ENCODE measurements around the gene RAI2. TPM values are rescaled to one million over a fixed set of nuclear protein-coding genes. Genes with fewer than 3 reads are reported as not detected.

The RAI2 gene
- total RNA-seq, 1 donor from 2014 or later, result not detected

DNA sequence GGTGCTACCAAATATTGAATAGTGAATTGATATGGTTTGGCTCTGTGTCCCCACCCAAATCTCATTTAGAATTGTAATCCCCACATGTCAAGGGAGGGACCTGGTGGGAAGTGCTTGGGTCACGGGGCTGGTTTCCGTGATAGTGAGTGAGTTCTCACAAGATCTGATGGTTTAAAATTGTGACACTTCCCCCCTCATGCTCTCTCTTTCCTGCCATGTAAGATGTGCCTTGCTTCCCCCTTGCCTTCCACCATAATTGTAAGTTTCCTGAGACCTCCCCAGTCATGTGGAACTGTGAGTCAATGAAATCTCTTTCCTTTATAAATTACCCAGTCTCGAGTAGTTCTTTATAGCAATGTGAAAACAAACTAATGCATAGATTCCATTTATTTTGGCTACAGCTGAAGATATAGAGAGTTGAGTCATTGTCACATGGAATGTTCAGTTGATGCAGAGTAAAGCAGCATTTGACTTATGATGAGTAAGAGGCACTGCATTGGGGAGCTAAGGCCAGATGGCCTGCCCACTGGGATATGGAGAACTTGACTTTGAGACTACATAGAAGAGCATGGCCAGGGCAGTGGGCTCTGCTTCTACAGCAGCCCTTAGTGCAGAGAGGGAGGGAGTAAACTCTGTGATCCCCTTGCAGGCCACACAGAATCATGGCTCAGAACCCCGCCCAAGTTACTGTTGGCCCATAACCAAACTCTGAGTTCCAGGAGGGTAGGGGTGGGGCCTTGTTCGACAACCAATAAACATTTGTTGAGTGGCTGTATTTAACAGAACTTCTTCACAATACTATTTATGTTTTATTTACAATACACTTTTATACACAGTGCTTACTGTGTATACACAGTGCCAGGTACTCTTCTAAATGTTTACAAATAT lies 34.2 kb downstream of the RAI2 start:
- Histone ChIP-seq H2AFZ (replicated peaks) (no peak overlapping the region), H3K36me3 (no peaks in the 10 kb centered on the region), H3K4me2 (no peak overlapping the region), H3K27me3 (no peaks in the 10 kb centered on the region), H3K4me1 (no peaks in the 10 kb centered on the region), H3F3A (ENCODE audit: low read depth) (no peaks in the 10 kb centered on the region), H3K4me3 (no peak overlapping the region), H3K79me2 (ENCODE audit: low read depth) (no peaks in the 10 kb centered on the region), H3K9ac (no peak overlapping the region), H4K20me1 (ENCODE audit: low read depth) (no peaks in the 10 kb centered on the region), H3K27ac (no peak overlapping the region), H3K9me3 (ENCODE audit: low read depth) (no peaks in the 10 kb centered on the region)
- H3K9me3 Mint-ChIP-seq, result peaks cover 14% of the 10 kb centered on the region
- no peak for DNase-seq (ENCODE audit: low spot score)
- peaks cover 7% of the 10 kb centered on the region for H3K27me3 Mint-ChIP-seq (ENCODE audit: insufficient read depth, low read depth)
- TF ChIP-seq, protein P1, sequence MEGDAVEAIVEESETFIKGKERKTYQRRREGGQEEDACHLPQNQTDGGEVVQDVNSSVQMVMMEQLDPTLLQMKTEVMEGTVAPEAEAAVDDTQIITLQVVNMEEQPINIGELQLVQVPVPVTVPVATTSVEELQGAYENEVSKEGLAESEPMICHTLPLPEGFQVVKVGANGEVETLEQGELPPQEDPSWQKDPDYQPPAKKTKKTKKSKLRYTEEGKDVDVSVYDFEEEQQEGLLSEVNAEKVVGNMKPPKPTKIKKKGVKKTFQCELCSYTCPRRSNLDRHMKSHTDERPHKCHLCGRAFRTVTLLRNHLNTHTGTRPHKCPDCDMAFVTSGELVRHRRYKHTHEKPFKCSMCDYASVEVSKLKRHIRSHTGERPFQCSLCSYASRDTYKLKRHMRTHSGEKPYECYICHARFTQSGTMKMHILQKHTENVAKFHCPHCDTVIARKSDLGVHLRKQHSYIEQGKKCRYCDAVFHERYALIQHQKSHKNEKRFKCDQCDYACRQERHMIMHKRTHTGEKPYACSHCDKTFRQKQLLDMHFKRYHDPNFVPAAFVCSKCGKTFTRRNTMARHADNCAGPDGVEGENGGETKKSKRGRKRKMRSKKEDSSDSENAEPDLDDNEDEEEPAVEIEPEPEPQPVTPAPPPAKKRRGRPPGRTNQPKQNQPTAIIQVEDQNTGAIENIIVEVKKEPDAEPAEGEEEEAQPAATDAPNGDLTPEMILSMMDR (IDR thresholded peaks at IDR 0.05), result no peak
- TF ChIP-seq EZH2phosphoT487 (IDR thresholded peaks at IDR 0.05), result no peak
- no peak for TF ChIP-seq EZH2 (IDR thresholded peaks at IDR 0.05)
- H3K4me3 Mint-ChIP-seq, result no peak overlapping the region
- H3K36me3 Mint-ChIP-seq, result no peaks in the 10 kb centered on the region
- H3K27ac Mint-ChIP-seq, result no peak overlapping the region
- H3K4me1 Mint-ChIP-seq, result peaks cover 25% of the 10 kb centered on the region

DNA sequence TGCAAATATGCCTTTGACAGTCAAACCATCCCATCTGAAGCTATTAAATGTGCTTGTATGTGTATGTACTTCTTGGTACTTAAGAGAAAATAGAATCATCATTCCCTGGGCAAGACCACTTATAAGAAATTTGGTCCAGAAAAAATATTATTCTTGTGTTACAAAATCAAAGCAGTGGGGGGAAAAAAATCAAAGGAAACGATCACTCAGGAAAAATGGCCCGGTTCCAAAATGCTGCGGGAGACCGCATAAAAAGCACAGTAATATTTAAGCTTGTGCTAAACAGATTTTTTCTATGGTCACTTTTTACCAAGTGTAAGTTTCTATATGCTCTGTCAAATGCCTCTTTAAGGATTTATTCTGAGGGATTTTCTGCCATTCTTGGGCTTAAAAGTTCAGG lies 36.1 kb downstream of the RAI2 start:
- Histone ChIP-seq H3K27ac (no peak overlapping the region), H2AFZ (replicated peaks) (no peak overlapping the region), H3K4me1 (no peaks in the 10 kb centered on the region), H3F3A (ENCODE audit: low read depth) (no peaks in the 10 kb centered on the region), H3K79me2 (ENCODE audit: low read depth) (no peaks in the 10 kb centered on the region), H3K4me3 (no peak overlapping the region), H3K36me3 (no peaks in the 10 kb centered on the region), H3K4me2 (no peak overlapping the region), H3K9me3 (ENCODE audit: low read depth) (no peaks in the 10 kb centered on the region), H3K9ac (no peak overlapping the region), H3K27me3 (no peaks in the 10 kb centered on the region), H4K20me1 (ENCODE audit: low read depth) (no peaks in the 10 kb centered on the region)
- no peak for DNase-seq (ENCODE audit: low spot score)
- peaks cover 7% of the 10 kb centered on the region for H3K27me3 Mint-ChIP-seq (ENCODE audit: insufficient read depth, low read depth)
- H3K4me3 Mint-ChIP-seq, result no peak overlapping the region
- TF ChIP-seq, protein P1 (IDR thresholded peaks at IDR 0.05), result no peak
- no peak overlapping the region for H3K27ac Mint-ChIP-seq
- H3K9me3 Mint-ChIP-seq, result peaks cover 14% of the 10 kb centered on the region
- no peaks in the 10 kb centered on the region for H3K36me3 Mint-ChIP-seq
- peaks cover 35% of the 10 kb centered on the region for H3K4me1 Mint-ChIP-seq

GRCh38 chrX:17822351-17822750 lies 38.7 kb downstream of the RAI2 start:
- no peaks in the 10 kb centered on the region for H3K4me1 ChIP-seq
- no peaks in the 10 kb centered on the region for H3K36me3 ChIP-seq
- TF ChIP-seq EZH2 (IDR thresholded peaks at IDR 0.05), result no peak
- TF ChIP-seq EZH2phosphoT487 (IDR thresholded peaks at IDR 0.05), result no peak
- TF ChIP-seq, protein P1 (IDR thresholded peaks at IDR 0.05), result no peak
- DNase-seq (ENCODE audit: low spot score), result no peak
- no peaks in the 10 kb centered on the region for H3K79me2 ChIP-seq (ENCODE audit: low read depth)
- H3F3A ChIP-seq (ENCODE audit: low read depth), result no peaks in the 10 kb centered on the region
- Mint-ChIP-seq H3K4me1 (peaks cover 37% of the 10 kb centered on the region), H3K9me3 (peaks cover 13% of the 10 kb centered on the region), H3K27ac (no peak overlapping the region), H3K36me3 (no peaks in the 10 kb centered on the region), H3K27me3 (ENCODE audit: insufficient read depth, low read depth) (peaks cover 4% of the 10 kb centered on the region), H3K4me3 (no peak overlapping the region)
- no peak overlapping the region for H3K4me3 ChIP-seq
- H3K4me2 ChIP-seq, result no peak overlapping the region
- no peaks in the 10 kb centered on the region for H4K20me1 ChIP-seq (ENCODE audit: low read depth)
- H3K9me3 ChIP-seq (ENCODE audit: low read depth), result no peaks in the 10 kb centered on the region
- H3K27ac ChIP-seq, result no peak overlapping the region
- H2AFZ ChIP-seq (replicated peaks), result no peak overlapping the region
- no peaks in the 10 kb centered on the region for H3K27me3 ChIP-seq
- H3K9ac ChIP-seq, result no peak overlapping the region
